ENCODE measurements around the gene ADGRL3.

Gene ADGRL3

GRCh38 chr4:61200187-61200915 is at the start of gene ADGRL3:
Gene ADGRL3, plus strand, starts transcription at chr4:61200326.
- no peak for DNase-seq

DNA sequence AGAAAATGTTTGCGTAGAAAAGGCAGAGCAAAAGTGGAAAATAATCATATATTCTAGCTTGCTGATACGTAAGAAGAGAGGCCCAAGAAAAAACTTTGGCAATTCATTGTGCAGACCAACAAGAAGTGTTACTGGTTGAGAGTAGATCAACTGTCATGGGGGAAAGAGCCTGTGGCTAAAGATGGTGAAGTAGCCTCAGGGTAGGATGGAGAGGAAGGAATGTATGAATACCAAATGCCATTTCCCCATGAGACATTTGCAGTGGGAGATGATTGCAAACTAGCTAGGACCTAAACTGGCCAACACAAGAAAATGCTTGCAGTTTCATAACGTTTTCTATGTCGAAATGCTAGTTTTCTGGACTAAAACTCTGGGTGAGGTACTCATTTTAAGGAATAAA is 47.7 kb upstream of the ADGRL3 start:
- no peak for DNase-seq

- no peak for DNase-seq
Observed at GRCh38 chr4:61160478-61160877, 39.6 kb upstream of the ADGRL3 start.

GRCh38 chr4:61162116-61162515 is 38.0 kb upstream of the ADGRL3 start:
- DNase-seq, result no peak

DNA sequence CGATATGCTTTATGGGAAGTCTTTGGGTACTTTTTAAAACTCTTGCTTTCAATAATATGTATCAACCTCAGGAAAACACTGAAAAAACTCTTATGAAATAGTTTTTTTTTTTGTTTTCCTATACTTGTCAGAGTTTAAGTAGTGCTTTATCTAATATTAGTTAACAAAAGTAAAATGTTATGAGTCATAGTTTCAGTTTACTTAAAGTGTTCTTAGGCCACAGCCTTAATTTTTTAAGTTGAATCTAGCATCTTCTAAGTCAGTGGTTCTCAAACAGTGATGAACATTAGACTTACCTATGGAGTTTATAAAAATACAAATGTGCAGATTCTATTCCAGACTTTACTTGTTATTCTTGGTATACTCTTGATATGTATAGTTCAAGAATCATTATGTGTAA is 26.3 kb upstream of the ADGRL3 start:
- DNase-seq, result no peak

DNA sequence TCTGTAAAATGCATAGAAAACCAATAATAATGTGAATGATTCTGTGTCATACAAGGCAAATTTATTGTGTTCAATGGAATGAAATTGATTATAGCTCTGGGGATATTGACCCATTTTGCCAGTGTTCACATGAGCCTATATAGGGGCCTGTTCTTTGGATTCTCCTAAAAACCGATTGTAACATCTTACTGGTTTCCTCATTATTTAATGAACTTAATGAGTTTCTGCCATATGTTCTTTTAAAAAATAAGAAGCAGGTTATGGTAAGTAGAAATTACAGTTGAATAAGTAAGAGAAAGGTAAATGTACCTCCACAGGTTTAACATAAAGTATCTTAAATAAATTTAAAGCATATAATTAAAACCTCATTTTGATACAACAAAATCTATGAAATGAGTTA is 24.6 kb upstream of the ADGRL3 start:
- DNase-seq, result no peak

DNA sequence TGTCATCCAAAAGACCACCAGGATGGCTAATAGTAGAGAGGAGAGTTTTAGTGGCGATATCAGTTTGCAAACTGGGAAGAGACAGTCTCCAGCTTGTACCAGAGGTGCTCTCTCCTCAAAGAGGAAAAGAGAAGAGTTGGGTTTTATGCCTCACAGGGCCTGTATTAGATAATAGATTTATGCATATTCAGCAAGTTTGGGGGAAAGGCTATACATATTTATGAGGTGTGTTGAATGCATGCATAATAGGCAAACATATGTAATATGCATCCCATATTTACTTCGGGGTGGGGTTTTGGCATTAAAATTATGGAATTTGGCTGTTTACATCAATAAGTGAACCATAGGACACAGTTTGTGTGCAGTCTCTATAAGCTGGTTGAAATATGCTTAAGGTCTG is 22.8 kb upstream of the ADGRL3 start:
- DNase-seq, result no peak

- DNase-seq, result no peak
Observed at GRCh38 chr4:61180405-61180804, 19.7 kb upstream of the ADGRL3 start.

DNA sequence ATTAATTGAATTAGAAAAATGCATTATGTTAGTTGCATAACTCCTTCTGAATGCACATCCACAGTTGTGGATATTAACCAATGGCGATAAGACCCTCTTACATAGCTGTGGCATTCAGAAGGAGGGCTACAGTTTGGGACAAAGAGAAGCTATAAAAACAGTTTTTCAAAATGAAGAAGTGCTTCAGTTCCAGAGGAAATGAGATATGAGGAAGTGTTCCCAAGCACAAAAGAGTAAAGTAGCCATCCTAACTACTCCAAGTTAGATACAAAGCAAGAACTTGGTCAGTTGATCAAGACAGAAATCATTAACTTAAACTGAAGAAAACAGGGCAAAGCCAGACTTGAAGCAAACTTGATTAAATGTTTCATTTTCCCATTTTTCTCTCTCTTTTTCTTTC is 17.2 kb upstream of the ADGRL3 start:
- no peak for DNase-seq

- no peak for DNase-seq
Observed at GRCh38 chr4:61185288-61185687, 14.8 kb upstream of the ADGRL3 start.

GRCh38 chr4:61192392-61192791 is 7.7 kb upstream of the ADGRL3 start:
- DNase-seq, result no peak

DNA sequence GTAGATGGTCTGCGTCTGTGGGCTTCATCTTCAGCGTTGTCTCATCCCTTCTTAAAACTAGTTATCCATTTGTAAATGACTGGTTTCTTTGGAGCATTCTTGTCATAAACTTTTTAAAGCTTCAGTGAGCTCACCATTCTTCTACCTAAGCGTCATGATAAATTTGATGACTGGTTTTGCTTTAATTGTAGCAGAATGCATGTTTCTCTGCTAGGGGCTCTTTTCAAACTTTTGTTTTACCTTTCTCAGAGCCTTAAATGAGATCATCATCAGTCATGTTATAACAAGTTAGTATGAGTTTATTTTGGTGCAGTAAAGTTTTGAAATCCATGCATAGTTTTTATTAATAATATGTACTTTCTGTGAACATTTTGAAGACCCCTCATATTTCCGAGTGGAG is 6.3 kb upstream of the ADGRL3 start:
- no peak for DNase-seq

- no peak for DNase-seq
Observed at GRCh38 chr4:61194571-61194970, 5.6 kb upstream of the ADGRL3 start.

- DNase-seq, result no peak
Observed at GRCh38 chr4:61195101-61195500, 5.0 kb upstream of the ADGRL3 start.

GRCh38 chr4:61198686-61199085 is 1.4 kb upstream of the ADGRL3 start:
- DNase-seq, result no peak

GRCh38 chr4:61199873-61200186 is 296 bp upstream of the ADGRL3 start:
- DNase-seq, result no peak

DNA sequence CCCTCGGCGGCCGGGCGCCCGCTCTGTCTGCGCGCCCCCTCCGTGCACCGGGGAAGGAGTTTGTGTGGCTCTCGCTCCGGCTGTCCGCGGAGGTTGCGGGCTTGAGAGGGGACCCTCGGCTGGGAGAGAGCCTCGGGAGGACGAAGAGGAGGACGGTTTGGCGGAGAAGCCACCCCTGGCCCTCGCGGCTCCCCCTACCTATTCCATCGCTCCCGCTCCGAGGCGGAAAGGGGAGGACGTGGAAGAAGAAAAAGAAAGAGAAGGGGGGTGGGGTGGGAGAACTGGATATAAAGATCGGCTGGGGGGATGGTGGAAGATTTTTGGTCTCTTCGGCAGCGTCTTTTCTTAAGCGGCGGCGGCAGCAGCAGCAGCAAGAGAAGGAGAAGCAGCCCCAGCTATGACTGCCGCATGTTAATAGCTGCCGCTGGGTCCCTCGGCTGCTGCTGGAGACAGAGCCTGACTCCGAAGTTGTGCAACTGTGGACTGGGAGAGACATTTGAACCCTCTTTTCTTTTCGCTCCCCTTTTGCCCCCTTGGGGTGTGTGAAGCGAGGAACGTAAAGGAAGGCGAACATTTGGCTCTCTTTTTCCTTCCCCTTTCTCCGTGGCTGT is 895 bp downstream of the ADGRL3 start:
- no peak for DNase-seq

- no peak for DNase-seq
Observed at GRCh38 chr4:61201561-61201960, 1.4 kb downstream of the ADGRL3 start.

DNA sequence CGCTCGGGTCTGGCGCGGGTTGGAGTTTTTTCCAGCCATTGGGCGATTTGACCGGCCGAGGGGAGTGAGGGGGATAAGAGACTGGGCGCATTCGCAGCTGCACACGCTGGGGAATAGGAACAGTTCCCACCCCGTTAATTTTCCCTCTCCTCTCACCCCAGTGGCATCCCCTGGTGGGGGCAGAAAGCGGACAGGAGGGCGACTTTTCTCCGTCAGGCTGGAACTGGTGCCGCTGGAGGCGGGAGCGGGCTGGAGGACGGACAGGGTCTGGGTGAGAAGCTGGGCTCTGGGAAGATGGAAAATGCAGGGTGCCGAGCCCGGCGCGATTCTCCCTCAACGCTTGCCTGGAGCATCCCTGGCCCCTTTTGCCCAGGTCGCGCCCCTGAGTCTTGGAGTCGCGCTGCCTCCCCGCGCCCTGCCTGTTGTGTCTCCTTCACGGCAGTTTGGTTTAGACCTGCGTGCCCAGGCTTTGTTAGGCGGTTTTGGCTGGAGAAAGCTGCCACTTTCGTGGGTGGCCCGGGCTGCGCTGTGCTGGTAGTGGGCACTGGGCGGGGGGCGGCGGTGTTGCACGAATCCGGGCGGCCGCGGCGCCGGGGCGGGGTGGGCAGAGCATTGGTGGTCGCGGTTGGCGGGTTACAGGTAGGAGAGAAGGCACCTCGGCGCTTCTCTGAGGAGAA is 2.0 kb downstream of the ADGRL3 start:
- peak; percentile 55 for DNase-seq

GRCh38 chr4:61202638-61203435 is 2.7 kb downstream of the ADGRL3 start:
- DNase-seq, result no peak

DNA sequence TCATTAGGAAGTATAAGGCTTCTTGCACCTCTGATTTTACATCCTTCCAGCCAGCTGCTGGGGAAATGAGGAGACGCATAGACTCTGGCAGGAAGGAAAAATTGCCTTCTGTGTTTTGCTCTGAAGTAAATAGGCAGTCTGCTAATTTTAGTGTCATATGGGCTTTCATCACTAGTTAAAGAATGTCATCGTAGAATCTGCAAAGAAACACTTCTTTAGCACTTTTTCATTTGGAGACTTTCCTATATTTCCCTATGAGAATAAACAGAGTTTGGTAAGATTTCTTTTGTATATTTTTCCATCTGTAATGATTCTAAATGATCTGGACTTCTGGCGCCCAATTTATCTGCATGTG is 3.3 kb downstream of the ADGRL3 start:
- no peak for DNase-seq

DNA sequence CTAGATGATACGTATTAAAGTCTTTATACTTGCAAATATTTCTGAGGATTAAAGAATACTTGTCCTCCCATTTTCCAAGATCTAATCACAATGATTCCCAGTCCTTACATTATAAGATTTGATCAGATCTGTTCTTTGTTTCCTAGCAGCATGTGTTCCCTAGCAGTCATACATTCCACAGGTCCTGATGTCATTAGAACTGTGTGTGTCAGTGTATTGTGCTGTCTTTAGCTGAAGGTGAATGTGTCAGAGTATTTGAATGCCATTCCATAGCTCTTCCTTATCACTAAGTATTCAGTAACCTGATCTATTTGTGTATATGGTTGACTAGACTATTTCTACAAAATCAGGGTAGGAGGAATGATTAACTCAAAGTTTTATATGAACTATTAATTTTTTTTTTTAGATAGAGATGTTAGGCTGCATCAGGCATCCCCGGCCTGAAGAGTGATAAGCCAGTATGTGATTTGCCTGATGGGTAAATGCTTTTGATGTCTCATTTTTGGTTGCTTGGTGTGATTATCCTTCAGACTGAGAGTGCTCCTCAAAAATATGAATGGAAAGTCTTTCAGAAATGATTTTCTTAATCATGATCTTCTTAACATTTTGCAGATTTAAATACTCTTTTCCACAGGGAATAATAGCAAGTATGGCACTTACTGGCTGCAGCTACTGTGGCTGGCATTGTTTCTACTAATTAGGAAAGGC is 4.4 kb downstream of the ADGRL3 start:
- no peak for DNase-seq

DNA sequence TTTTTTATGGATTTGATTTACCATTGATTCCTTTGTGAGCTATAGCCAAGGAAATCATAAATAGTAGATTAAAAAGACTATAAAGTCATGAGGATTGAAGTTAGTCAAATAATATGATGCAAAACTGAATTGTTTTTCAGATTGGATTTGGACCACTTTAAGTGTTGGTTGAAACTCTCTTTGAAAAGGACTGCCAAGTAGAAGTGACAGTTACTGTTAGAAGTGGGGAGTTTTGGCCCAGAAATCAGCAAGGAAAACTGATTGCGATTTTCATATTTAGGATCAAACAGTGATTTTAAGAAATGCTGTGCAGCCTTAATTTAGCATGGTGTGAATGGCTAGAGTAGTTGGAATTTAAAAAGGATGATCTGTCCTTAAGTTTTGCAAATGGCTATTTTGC is 4.9 kb downstream of the ADGRL3 start:
- no peak for DNase-seq

All from activated effector memory CD4-positive, alpha-beta T cell treated with anti-CD3 and anti-CD28 coated beads, Interleukin-2, amount 50 U/mL, for 16 hours (primary cell).